Adrenal gland (tissue), 12 donors: ENCODE measurements around the gene ORAI3. TPM values are rescaled to one million over a fixed set of nuclear protein-coding genes. Genes with fewer than 3 reads are reported as not detected.

ENCODE experiments used
- DNase-seq, 7 donors: peaks; one replicate each; pipeline ENCODE4 v3.0.0-alpha.2; 2019 to 2020
- H3K27ac ChIP-seq, 5 donors: fragments of 200-600 bp; sonication (generic) in 4 of 5; 1 replicate in 3 of 5; 2 replicates in 2 of 5; pipeline versions ENCODE4 v1.5.1 to v1.8.0; 2016 to 2020; ENCODE audit warnings: mild to moderate bottlenecking in 1 of 5
- H3K27me3 ChIP-seq: fragments of 200-600 bp; 2 replicates; pipeline ENCODE4 v1.8.0; 2021
- H3K36me3 ChIP-seq, 2 donors: fragments of 200-600 bp; replicated peaks in 1 of 2; 1 replicate in 1 of 2; 2 replicates in 1 of 2; pipeline versions ENCODE4 v1.5.1 to v1.8.0; 2018 to 2022
- H3K4me1 ChIP-seq, 2 donors: fragments of 200-600 bp; replicated peaks in 1 of 2; 1 replicate in 1 of 2; 2 replicates in 1 of 2; pipeline versions ENCODE4 v1.5.1 to v1.8.0; 2018 to 2021
- H3K4me3 ChIP-seq, 4 donors: fragments of 200-600 bp; sonication (generic) in 3 of 4; one replicate each; pipeline ENCODE4 v1.5.1; 2016 to 2018
- H3K9me3 ChIP-seq, 3 donors: fragments of 200-600 bp; sonication (generic) in 1 of 3; replicated peaks in 1 of 3; 1 replicate in 2 of 3; 2 replicates in 1 of 3; pipeline versions ENCODE4 v1.5.1 to v1.8.0; 2016 to 2021
- CTCF ChIP-seq, 6 experiments: fragments of 450-650 bp in 4 of 6; fragments of 200-600 bp in 2 of 6; sonication (generic) in 1 of 6; IDR thresholded peaks; 1 replicate in 5 of 6; 2 replicates in 1 of 6; pipeline versions ENCODE4 v1.5.1 to v1.8.0; 2016 to 2021; ENCODE audit warnings: antibody characterized with exemption in 6 of 6, mild to moderate bottlenecking in 2 of 6, moderate library complexity in 1 of 6
- POLR2A ChIP-seq, 2 donors: fragments of 450-650 bp; IDR thresholded peaks; one replicate each; pipeline ENCODE4 v1.6.1; 2017; ENCODE audit warnings: antibody characterized with exemption in 2 of 2, mild to moderate bottlenecking in 2 of 2, moderate library complexity in 1 of 2
- WGBS, 4 donors: extraction: QIAGEN DNeasy Blood & Tissue Kit in 2 of 4; methylation state at CpG; one replicate each; pipeline versions ENCODE4 v1.1.5 to v1.1.7; 2013 to 2017; 5-methylcytosine and 5-hydroxymethylcytosine counted together
- intact Hi-C, 2 donors: fragments of 100-400 bp; cut with DNase I; formaldehyde crosslinking; loops; one replicate each; pipeline versions ENCODE4 v1.14.1 to v1.15.0; 2022 to 2023
- polyA plus RNA-seq, 3 donors: library from polyadenylated mRNA; stranded (reverse); fragments of 200-250 nt in 2 of 3; fragments of 350-450 nt in 1 of 3; fragmentation: Illumina TruSeq in 1 of 3; extraction: RNeasy Lipid Tissue Mini Kit (QIAGEN cat#74804) in 1 of 3; gene quantifications; one replicate each; pipeline ENCODE4 v1.2.3, GENCODE V29; 2013 to 2014
- total RNA-seq, 9 donors: library from RNA; depleted of rRNA in 4 of 9; stranded (reverse); fragments of >200 nt in 4 of 9; fragments of 120-200 nt in 1 of 9; fragmentation: NEBNext Ultra II Directional in 1 of 9; extraction: Animal tissue kit (Norgen Biotek cat#: 25700) in 1 of 9; gene quantifications; one replicate each; pipeline versions ENCODE4 v1.1.0 to v1.2.4, GENCODE V29; 2013 to 2023
- donor health status: healthy with polysubstance abuse.
- donor health status: Bipolar disorder and iron deficiency.
- donor health status: DM: yes; HTN: yes; CAD: no.
- donor health status: DM: no; HTN: no; CAD: no.
- donor health status: DM: no; HTN: no; CAD: no.
- donor health status: DM: yes; HTN: yes; CAD: no.

ORAI3 gene
- total and polyA plus RNA-seq, 12 donors: 19.5 to 101 (median 57.0) TPM

- 88 to 95% (median 88%) methylated on average over 4 to 11 of the region's 11 CpGs for WGBS, 4 donors
- H3K36me3 ChIP-seq: peaks cover 0 to 30% of the 10 kb centered on the region in 2 donors
- H3K4me3 ChIP-seq: no peak overlapping the region
- peaks cover 0 to 7% of the 10 kb centered on the region in 2 donors for H3K4me1 ChIP-seq
- intact Hi-C loops: loop anchor here in 1 of 2 donors (10.0 kb wide), 1 partner anchor 56 kb away; the partner anchor contains the start of gene HSD3B7
- no peak overlapping the region for H3K27ac ChIP-seq
- TF ChIP-seq POLR2A (IDR thresholded peaks at IDR 0.05) (no peak), CTCF (IDR thresholded peaks at IDR 0.05) (no peak)
- no peaks in the 10 kb centered on the region for H3K9me3 ChIP-seq
- no peak for DNase-seq
- no peaks in the 10 kb centered on the region for H3K27me3 ChIP-seq
Observed at GRCh38 chr16:30928390-30928789, 20.5 kb upstream of the ORAI3 start.

GRCh38 chr16:30929167-30929566, 19.7 kb upstream of the ORAI3 start:
- intact Hi-C loops: loop anchor here in 1 of 2 donors (10.0 kb wide), 1 partner anchor 56 kb away; the partner anchor contains the start of gene HSD3B7
- no peak for DNase-seq
- no peak for TF ChIP-seq POLR2A (IDR thresholded peaks at IDR 0.05)
- TF ChIP-seq CTCF (IDR thresholded peaks at IDR 0.05): no peak
- no peaks in the 10 kb centered on the region for H3K9me3 ChIP-seq
- H3K27ac ChIP-seq: no peak overlapping the region
- H3K4me1 ChIP-seq: peaks cover 0 to 7% of the 10 kb centered on the region in 2 donors
- 61 to 89% (median 84%) methylated on average over 4 to 7 of the region's 7 CpGs for WGBS, 4 donors
- no peak overlapping the region for H3K4me3 ChIP-seq
- H3K27me3 ChIP-seq: no peaks in the 10 kb centered on the region
- H3K36me3 ChIP-seq: peaks cover 0 to 33% of the 10 kb centered on the region in 2 donors

GRCh38 chr16:30930160-30930571, 18.7 kb upstream of the ORAI3 start:
- 85 to 95% (median 93%) methylated on average over 19 to 35 of the region's 35 CpGs for WGBS, 4 donors
- Histone ChIP-seq H3K27me3 (no peaks in the 10 kb centered on the region), H3K9me3 (no peaks in the 10 kb centered on the region), H3K27ac (no peak overlapping the region), H3K4me1 (no peaks in the 10 kb centered on the region), H3K36me3 (peaks cover 0 to 33% of the 10 kb centered on the region in 2 donors), H3K4me3 (no peak overlapping the region)
- intact Hi-C loops: no loop called here
- TF ChIP-seq CTCF (IDR thresholded peaks at IDR 0.05) (no peak), POLR2A (IDR thresholded peaks at IDR 0.05) (no peak)
- no peak for DNase-seq

GRCh38 chr16:30931068-30931650, 17.7 kb upstream of the ORAI3 start:
- Histone ChIP-seq H3K9me3 (no peaks in the 10 kb centered on the region), H3K36me3 (peaks cover 0 to 36% of the 10 kb centered on the region in 2 donors), H3K27ac (no peak overlapping the region), H3K27me3 (no peaks in the 10 kb centered on the region), H3K4me1 (no peaks in the 10 kb centered on the region), H3K4me3 (no peak overlapping the region)
- intact Hi-C loops: no loop called here
- no peak for TF ChIP-seq POLR2A (IDR thresholded peaks at IDR 0.05)
- TF ChIP-seq CTCF (IDR thresholded peaks at IDR 0.05): no peak
- 52 to 63% (median 58%) methylated on average over 12 of the region's 12 CpGs for WGBS, 4 donors
- no peak for DNase-seq
